ENCODE measurements around the gene USP33.

DNA sequence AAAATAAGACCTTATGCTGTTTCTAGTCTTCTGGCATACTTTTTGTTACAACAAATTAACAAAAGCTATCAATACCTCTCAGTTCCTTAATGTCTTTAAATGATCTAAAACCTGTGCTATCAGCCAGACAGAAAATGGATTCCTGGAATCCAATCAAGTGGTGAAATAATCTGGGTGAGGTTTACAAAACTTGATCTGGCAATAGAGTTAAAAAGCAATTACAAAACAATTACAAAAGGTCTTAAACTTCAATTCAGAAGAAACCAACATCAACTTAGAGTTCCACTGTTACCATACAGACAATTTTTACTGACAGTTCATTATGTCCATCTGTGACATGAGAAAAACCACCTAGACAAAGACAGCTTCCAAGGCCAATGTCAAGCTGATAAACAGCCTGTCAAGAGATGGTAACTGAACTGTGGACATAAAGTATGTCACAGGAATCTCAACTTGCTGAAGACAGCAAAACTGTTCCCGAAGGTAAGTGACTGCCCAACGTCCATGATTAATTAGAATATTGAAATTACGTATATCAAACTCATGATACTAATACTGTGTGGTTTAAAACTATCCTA lies 94.6 kb downstream of the USP33 start:
- TF ChIP-seq, protein P1, sequence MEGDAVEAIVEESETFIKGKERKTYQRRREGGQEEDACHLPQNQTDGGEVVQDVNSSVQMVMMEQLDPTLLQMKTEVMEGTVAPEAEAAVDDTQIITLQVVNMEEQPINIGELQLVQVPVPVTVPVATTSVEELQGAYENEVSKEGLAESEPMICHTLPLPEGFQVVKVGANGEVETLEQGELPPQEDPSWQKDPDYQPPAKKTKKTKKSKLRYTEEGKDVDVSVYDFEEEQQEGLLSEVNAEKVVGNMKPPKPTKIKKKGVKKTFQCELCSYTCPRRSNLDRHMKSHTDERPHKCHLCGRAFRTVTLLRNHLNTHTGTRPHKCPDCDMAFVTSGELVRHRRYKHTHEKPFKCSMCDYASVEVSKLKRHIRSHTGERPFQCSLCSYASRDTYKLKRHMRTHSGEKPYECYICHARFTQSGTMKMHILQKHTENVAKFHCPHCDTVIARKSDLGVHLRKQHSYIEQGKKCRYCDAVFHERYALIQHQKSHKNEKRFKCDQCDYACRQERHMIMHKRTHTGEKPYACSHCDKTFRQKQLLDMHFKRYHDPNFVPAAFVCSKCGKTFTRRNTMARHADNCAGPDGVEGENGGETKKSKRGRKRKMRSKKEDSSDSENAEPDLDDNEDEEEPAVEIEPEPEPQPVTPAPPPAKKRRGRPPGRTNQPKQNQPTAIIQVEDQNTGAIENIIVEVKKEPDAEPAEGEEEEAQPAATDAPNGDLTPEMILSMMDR (IDR thresholded peaks at IDR 0.05), result no peak
- TF ChIP-seq POLR2AphosphoS5 (IDR thresholded peaks at IDR 0.05) (no peak), POLR2A (IDR thresholded peaks at IDR 0.05) (no peak), EP300 (IDR thresholded peaks at IDR 0.05) (no peak)

All from suprapubic skin (tissue), 4 donors.